Activated naive CD8-positive, alpha-beta T cell treated with anti-CD3 and anti-CD28 coated beads, Interleukin-2, amount 50 U/mL, for 24 hours (primary cell): ENCODE data around the gene P3H2.

Experiments
- ATAC-seq: fragments of 150-1000 bp; cut with Tn5 transposase; one replicate; pipeline ENCODE4 v1.10.0; 2021
- DNase-seq: peaks from one replicate; pipeline ENCODE4 v3.0.0; 2021
- H3K27ac Mint-ChIP-seq: one replicate; pipeline ENCODE4 v1.8.0; 2021; ENCODE audit warnings: mild to moderate bottlenecking, mixed read lengths
- H3K27me3 Mint-ChIP-seq: one replicate; pipeline ENCODE4 v1.8.0; 2021; ENCODE audit warnings: mixed read lengths
- H3K36me3 Mint-ChIP-seq: one replicate; pipeline ENCODE4 v1.8.0; 2021; ENCODE audit warnings: low read depth, mixed read lengths
- H3K4me1 Mint-ChIP-seq: one replicate; pipeline ENCODE4 v1.8.0; 2021; ENCODE audit warnings: mixed read lengths
- H3K4me3 Mint-ChIP-seq: one replicate; pipeline ENCODE4 v1.8.0; 2021; ENCODE audit warnings: mild to moderate bottlenecking, moderate library complexity, mixed read lengths
- H3K9me3 Mint-ChIP-seq: one replicate; pipeline ENCODE4 v1.8.0; 2021; ENCODE audit warnings: mixed read lengths

Gene P3H2

DNA sequence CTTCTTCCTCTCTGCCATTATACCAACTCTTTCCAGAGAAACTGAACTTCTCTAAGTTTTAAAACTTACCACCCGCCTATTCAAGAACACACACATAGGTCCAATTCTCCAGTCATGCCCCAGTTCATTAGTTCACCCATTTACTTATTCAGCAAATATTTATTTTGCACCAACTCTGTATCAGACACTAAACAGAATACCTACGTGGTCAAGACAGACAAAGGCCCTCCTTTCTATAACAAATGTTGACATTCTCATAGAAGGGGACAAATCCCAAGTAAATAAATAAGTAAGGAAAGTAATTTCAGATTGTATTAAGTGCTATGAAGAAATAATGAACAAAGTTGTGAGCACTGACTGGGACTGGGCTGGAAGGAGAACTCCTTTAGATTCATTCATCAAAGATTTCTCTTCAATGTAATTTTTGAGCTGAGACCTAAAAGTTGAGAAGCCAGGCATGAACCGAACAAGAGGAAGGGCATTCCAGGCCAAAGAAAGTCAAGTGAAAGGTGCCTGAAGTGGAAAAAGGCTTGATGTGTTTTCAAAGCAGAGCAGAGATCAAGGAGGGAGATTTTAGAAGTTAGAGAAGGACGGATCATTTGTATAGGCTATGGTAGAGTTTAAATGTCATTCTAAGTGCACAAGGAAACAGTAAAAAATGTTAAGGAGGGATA, 120.4 kb downstream of the P3H2 start:
- Mint-ChIP-seq H3K36me3 (no peaks in the 10 kb centered on the region), H3K4me3 (no peak overlapping the region), H3K27me3 (peaks cover 11% of the 10 kb centered on the region), H3K4me1 (no peaks in the 10 kb centered on the region), H3K27ac (no peak overlapping the region), H3K9me3 (no peaks in the 10 kb centered on the region)
- no peak for ATAC-seq
- no peak for DNase-seq

DNA sequence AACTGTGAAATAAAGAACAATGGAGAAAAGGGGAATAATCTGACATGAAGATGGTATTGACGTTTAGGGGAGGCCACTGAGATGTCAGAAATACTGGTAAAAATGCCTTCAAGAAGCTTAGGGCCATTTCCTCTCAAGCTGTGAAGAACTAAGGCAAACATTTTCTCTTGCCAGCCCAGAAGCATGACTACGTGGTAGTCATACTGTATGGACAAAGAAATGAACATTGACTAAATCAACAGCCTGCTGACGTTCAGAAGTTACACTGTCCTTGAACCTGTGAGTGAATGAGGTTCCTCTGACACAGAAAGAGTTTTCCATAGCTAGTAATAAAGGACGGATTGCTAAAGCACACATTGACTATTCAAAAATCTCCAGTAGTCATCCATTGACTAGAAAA, 121.0 kb downstream of the P3H2 start:
- Mint-ChIP-seq H3K4me1 (no peaks in the 10 kb centered on the region), H3K27ac (no peak overlapping the region), H3K27me3 (peaks cover 11% of the 10 kb centered on the region), H3K4me3 (no peak overlapping the region), H3K36me3 (no peaks in the 10 kb centered on the region), H3K9me3 (no peaks in the 10 kb centered on the region)
- ATAC-seq = no peak
- DNase-seq = no peak

DNA sequence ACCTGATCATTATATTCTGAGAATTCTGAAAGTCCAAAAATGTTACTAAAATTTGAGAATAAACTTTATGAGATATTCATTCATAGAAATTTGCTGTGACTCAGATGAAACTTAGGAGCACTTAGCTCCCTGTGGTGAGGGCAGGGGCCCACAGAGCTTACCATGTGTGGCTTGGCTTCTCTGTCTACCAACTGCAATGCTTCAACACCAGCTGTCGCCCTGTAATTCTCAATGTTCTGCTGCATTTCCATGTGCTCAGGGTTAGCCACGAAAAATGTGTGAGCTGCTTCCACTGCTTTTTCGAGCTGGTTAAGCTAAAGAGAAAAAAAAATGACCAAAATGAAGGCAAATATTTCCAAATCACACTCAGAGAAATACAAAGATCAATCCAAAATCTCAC, 125.6 kb downstream of the P3H2 start:
- Mint-ChIP-seq H3K36me3 (no peaks in the 10 kb centered on the region), H3K9me3 (no peaks in the 10 kb centered on the region), H3K4me1 (no peaks in the 10 kb centered on the region), H3K27ac (no peak overlapping the region), H3K27me3 (peaks cover 15% of the 10 kb centered on the region), H3K4me3 (no peak overlapping the region)
- no peak for DNase-seq
- ATAC-seq = no peak

DNA sequence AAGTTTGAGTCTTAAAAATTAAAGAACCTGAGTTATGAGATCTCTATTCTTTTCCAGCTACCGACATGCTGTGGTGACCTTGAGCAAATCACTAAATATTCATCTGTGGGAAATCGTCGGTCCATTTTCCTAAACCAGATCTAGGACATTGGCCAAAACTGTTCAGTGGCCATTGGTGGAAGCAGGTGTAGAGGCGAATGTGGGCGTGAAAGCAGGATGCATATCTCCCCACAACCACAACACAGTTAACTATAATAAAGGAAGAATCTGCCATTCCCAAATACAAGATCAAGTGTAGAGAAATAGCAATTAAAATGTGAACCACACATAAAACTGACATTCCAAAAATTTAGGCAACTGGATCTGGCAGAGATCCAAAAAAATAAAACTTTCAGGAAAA, 129.9 kb downstream of the P3H2 start:
- Mint-ChIP-seq H3K9me3 (no peaks in the 10 kb centered on the region), H3K4me3 (no peak overlapping the region), H3K4me1 (no peaks in the 10 kb centered on the region), H3K27me3 (peaks cover 13% of the 10 kb centered on the region), H3K27ac (no peak overlapping the region), H3K36me3 (no peaks in the 10 kb centered on the region)
- no peak for ATAC-seq
- no peak for DNase-seq

DNA sequence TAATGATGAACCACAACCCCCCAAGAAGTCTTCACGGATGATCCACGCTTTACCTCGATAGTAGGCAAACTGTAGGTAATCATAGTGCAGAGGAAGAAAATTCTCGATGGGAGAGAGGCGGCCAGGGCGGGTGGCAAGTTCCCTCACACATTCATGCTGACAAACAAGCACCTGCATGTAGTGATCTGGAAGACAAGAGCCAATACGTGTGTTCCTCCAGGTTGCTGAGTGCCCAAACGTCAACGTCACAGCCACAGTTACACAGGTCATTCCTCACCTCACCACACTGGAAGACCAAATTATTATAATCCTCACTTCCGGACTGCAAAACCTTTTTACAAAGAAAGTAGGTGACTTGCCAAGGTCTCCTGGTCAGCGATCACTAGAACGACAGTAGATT, 131.8 kb downstream of the P3H2 start:
- H3K4me3 Mint-ChIP-seq = no peak overlapping the region
- no peaks in the 10 kb centered on the region for H3K4me1 Mint-ChIP-seq
- H3K27me3 Mint-ChIP-seq = peaks cover 15% of the 10 kb centered on the region
- DNase-seq = no peak
- no peaks in the 10 kb centered on the region for H3K36me3 Mint-ChIP-seq
- no peak overlapping the region for H3K27ac Mint-ChIP-seq
- no peak for ATAC-seq
- H3K9me3 Mint-ChIP-seq = no peaks in the 10 kb centered on the region

DNA sequence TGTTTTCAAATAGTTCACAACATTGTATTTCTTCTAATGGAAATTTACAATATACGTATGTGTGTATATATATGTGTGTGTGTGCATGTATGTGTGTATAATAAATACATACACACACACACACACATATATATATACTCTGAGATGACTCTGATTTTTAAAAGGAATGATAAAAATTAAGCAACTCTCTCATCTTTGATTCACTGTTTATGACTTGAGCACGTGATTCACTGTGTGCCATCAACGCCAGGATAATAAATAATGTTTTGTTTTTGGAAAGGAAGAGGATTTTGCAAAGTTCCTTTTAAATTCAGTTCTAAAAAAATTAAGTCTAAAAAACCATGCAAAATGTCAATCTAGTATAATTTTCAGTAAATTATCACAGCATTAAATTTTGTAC, 132.4 kb downstream of the P3H2 start:
- Mint-ChIP-seq H3K27ac (no peak overlapping the region), H3K9me3 (no peaks in the 10 kb centered on the region), H3K4me3 (no peak overlapping the region), H3K4me1 (no peaks in the 10 kb centered on the region), H3K27me3 (peaks cover 15% of the 10 kb centered on the region), H3K36me3 (no peaks in the 10 kb centered on the region)
- ATAC-seq (no peak), DNase-seq (no peak)

DNA sequence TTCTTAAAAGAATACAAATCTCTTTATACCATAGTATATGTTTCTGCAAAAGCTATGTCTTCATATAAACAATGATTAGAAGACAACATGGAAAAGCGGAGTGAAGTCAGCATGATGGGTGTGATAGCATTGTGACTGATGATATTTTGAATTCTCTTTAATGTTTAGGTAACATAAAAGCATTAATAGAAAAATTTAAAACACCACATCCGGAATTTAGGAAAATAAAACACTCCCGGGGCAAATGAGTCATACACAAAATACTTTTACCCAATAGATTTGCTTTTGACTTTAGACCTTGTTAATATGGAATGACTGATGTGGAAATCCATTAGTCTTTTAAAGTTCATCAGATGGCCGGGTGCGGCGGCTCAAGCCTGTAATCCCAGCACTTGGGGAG, 134.7 kb downstream of the P3H2 start:
- Mint-ChIP-seq H3K36me3 (no peaks in the 10 kb centered on the region), H3K27me3 (peaks cover 17% of the 10 kb centered on the region), H3K9me3 (no peaks in the 10 kb centered on the region), H3K27ac (no peak overlapping the region), H3K4me3 (no peak overlapping the region), H3K4me1 (no peaks in the 10 kb centered on the region)
- DNase-seq (no peak), ATAC-seq (no peak)

DNA sequence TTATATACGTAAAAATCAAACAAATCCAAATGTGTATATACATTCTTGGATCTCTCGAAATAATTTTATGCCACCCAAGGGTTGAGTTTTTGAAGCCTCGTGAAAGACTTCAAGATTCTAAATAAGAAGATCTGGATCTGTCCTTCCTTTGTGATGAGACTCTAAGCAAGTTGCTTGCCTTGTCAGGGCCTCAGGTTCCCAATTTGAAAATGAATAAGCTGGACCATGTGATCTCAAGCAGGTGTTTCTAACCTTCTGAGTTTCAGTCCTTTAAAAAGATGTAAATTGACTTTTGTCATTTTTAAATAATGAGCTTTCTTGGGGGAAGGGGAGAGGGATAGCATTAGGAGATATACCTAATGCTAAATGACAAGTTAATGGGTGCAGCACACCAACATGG, 137.1 kb downstream of the P3H2 start:
- no peak overlapping the region for H3K27ac Mint-ChIP-seq
- H3K9me3 Mint-ChIP-seq = no peaks in the 10 kb centered on the region
- no peak for DNase-seq
- no peaks in the 10 kb centered on the region for H3K36me3 Mint-ChIP-seq
- H3K4me1 Mint-ChIP-seq = no peaks in the 10 kb centered on the region
- H3K4me3 Mint-ChIP-seq = no peak overlapping the region
- ATAC-seq = no peak
- peaks cover 14% of the 10 kb centered on the region for H3K27me3 Mint-ChIP-seq

DNA sequence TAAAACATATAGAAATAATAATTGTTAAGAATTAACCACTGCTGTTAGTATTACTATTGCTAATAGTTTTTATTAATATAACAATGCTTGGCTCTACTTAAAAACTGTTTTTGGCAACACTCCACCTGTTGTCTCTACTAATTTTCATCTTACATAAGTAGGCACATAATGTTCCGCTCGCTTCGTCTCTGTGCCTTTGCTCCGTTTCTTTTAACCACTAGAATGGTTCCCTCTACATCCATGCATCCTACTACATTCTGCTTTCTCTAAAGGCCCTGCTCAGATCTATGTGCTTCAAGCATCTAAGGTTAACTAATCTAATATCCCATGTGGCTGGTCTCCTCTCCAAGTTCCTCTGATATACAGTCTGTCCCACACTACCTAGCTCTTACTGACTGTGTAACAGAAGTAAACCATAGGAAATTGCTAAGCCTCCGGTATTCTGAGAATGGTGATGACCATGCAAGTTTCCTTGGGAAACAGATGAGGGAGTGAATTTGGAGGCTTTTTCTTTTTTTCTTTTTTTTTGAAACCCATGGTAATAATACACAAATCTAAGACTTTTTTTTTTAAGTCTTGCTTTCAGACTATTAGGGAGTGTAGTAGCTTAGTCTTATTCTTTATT, 138.3 kb downstream of the P3H2 start:
- H3K36me3 Mint-ChIP-seq = no peaks in the 10 kb centered on the region
- no peaks in the 10 kb centered on the region for H3K4me1 Mint-ChIP-seq
- DNase-seq = no peak
- H3K27ac Mint-ChIP-seq = no peak overlapping the region
- no peak for ATAC-seq
- H3K4me3 Mint-ChIP-seq = no peak overlapping the region
- no peaks in the 10 kb centered on the region for H3K9me3 Mint-ChIP-seq
- H3K27me3 Mint-ChIP-seq = peaks cover 17% of the 10 kb centered on the region

DNA sequence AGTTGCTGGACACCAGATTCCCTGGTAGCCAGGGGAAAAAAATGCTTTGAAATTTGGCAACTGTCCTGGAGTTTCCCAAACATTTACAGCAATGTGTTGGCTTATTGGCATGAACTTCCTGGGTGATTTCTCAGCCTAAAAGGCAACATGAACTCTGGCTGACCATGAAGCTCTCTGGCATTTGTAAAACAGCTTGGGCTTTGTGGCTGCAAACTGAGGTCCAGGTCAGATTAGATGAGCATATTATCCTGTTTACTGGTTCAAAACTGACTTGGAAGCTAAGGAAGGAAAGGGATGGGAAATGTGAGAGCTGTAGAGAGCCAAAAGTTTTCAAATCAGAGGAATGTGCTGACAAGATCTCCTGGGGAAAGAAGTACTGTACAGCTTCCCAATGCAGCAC, 139.0 kb downstream of the P3H2 start:
- H3K27ac Mint-ChIP-seq = no peak overlapping the region
- no peak for ATAC-seq
- H3K36me3 Mint-ChIP-seq = no peaks in the 10 kb centered on the region
- H3K9me3 Mint-ChIP-seq = no peaks in the 10 kb centered on the region
- H3K4me1 Mint-ChIP-seq = no peaks in the 10 kb centered on the region
- H3K4me3 Mint-ChIP-seq = no peak overlapping the region
- no peak for DNase-seq
- peaks cover 19% of the 10 kb centered on the region for H3K27me3 Mint-ChIP-seq

DNA sequence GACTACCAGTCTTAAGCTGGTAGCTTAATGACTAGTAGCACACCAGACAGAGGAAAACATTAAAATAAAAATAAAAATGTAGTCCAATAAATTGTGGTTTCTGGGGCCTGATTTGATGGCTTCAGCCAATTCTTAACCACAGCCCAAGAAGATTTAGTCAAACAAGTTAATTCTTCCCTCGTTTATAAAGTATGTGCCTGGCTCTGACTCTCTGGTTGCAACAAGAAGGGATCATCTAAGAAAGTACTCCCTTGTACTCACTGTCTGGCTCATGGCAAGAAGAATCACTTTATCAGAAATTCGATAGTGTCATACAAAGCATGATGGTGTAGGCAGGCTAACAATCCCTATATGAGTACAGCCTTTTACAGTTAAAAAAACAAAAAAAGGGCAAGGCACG, 141.9 kb downstream of the P3H2 start:
- H3K4me3 Mint-ChIP-seq = no peak overlapping the region
- H3K27me3 Mint-ChIP-seq = peaks cover 27% of the 10 kb centered on the region
- H3K36me3 Mint-ChIP-seq = no peaks in the 10 kb centered on the region
- H3K4me1 Mint-ChIP-seq = no peaks in the 10 kb centered on the region
- no peak for DNase-seq
- no peaks in the 10 kb centered on the region for H3K9me3 Mint-ChIP-seq
- H3K27ac Mint-ChIP-seq = no peak overlapping the region
- no peak for ATAC-seq

DNA sequence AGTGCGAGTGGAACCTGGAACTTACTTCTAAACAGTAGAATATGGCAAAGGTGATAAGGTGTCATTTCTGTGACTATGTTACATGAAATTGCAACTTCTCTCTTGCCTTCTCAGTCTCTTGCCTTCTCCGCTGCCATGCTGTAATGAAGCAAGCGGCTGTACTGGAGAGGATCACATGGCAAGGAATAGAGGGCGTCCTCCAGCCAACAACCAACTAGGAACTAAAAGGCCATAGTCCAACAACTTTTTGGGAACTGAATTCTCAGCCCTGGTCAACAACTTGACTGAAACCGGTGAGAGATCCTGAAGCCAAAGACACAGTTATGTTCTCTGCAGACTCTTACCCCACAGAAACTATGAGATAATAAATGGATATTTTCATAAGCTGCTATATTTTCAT, 143.5 kb downstream of the P3H2 start:
- Mint-ChIP-seq H3K9me3 (no peaks in the 10 kb centered on the region), H3K4me3 (no peak overlapping the region), H3K4me1 (no peaks in the 10 kb centered on the region), H3K36me3 (no peaks in the 10 kb centered on the region), H3K27me3 (peaks cover 31% of the 10 kb centered on the region), H3K27ac (no peak overlapping the region)
- no peak for ATAC-seq
- DNase-seq = no peak

DNA sequence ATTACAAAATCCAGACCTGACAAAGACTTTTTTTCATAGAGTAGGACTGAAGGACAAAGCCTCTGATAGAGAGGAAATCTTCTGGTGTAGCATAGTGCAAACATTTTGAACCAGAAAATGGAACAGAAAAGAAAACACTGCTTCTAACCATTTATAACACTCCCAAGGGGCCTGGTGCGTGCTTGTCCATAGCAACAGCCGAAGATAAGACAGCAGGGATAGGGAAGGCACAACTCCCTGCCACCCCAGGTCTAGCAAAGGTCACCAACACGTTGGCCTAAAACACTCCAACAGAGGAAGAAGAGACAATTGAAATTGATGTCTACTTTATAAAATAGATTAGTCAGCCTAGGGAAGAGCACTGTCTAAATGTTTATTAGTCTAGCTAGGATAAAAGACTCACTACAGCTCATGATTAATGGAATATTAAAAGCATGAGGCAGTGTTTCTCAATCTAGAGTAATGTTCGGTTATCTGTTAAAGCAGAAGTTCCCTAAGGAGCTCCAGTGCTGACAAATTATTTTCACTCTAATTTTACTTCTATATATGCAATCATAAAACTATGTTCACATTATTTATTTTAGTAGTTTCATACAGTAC, 145.2 kb downstream of the P3H2 start:
- H3K27me3 Mint-ChIP-seq = peaks cover 27% of the 10 kb centered on the region
- DNase-seq = no peak
- no peak overlapping the region for H3K4me3 Mint-ChIP-seq
- H3K4me1 Mint-ChIP-seq = no peaks in the 10 kb centered on the region
- H3K9me3 Mint-ChIP-seq = no peaks in the 10 kb centered on the region
- no peaks in the 10 kb centered on the region for H3K36me3 Mint-ChIP-seq
- H3K27ac Mint-ChIP-seq = no peak overlapping the region
- no peak for ATAC-seq

DNA sequence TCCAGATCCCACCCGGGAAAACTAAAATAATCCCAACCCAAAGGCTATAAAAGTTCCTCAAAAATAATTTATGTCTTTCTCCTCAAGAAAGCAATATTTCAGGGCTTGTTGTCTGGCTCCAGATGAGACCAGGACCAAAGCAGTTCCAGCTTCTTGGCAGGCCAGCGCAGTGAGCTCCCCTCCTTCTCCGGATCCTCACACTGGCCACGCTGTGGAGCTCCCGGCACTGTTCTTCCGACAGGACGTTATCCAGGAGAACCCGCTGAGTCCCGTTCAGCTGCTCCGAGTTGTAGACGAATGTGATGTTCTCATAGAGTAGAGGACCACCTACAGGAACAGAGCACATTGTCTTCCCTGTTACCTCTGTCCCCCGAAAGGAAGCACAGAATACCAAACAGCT, 146.3 kb downstream of the P3H2 start:
- Mint-ChIP-seq H3K9me3 (no peaks in the 10 kb centered on the region), H3K27me3 (peaks cover 27% of the 10 kb centered on the region)

DNA sequence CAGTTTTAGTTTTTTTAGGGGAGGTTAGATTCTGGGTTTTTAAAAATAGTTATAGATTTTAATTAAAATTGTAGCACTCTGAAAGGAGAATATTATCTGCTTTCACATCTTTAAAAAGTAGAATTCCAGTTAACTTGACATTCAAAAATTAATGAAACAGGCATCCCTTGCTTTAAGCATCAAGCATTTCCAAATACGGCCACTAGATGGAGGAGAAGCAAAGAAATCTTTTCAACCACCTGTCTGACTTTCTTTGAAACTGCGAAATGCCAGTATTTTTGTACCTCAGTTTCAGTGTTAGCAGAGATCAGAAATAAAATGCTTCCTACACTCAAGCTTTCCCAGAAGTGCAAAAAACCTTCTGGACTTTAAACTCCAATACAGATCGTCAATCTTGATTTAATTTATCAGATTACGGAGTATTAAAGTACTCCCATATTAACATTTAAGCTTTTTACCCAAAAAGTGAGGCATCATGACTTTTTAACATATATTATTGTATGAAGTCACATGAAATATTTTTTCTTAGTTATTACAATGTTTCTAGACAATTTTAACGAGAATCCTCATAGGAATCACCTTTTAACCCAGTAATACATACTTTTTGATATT, 153.3 kb downstream of the P3H2 start:
- Mint-ChIP-seq H3K4me1 (no peaks in the 10 kb centered on the region), H3K4me3 (no peak overlapping the region), H3K9me3 (no peaks in the 10 kb centered on the region), H3K27ac (no peak overlapping the region), H3K36me3 (no peaks in the 10 kb centered on the region), H3K27me3 (peaks cover 8% of the 10 kb centered on the region)
- ATAC-seq (no peak), DNase-seq (no peak)

More for the DNA sequence above, 146.3 kb downstream of the P3H2 start:
- H3K4me3 Mint-ChIP-seq = no peak overlapping the region
- H3K27ac Mint-ChIP-seq = no peak overlapping the region
- no peak for DNase-seq
- no peak for ATAC-seq
- H3K36me3 Mint-ChIP-seq = no peaks in the 10 kb centered on the region
- H3K4me1 Mint-ChIP-seq = no peaks in the 10 kb centered on the region
